Measurements from ENCODE around the gene UTRN.

DNA sequence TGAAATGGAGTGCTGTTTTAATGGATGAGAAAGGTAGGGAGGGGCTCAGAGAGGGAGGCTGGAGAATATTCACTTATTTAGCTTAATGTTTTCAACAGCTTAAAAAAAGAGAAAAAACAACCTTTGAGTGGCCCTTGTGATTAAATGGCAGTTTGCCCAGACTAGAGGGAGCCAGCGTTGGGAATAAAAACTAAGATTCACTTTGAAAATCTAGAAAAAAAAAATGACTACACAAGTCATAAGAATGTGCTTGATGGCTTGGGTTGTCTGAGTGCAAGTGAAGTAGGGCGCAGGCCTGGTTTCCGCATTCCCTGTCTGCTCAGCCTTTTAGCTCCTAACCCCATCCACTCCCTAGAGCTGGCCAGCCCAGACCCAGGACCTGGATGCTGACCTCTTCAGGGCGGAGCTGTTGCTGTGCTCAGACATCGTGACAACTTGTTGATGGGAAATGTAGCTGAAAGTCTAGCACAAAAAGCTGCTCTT lies 28.9 kb downstream of the UTRN start:
- TF ChIP-seq, protein P1, sequence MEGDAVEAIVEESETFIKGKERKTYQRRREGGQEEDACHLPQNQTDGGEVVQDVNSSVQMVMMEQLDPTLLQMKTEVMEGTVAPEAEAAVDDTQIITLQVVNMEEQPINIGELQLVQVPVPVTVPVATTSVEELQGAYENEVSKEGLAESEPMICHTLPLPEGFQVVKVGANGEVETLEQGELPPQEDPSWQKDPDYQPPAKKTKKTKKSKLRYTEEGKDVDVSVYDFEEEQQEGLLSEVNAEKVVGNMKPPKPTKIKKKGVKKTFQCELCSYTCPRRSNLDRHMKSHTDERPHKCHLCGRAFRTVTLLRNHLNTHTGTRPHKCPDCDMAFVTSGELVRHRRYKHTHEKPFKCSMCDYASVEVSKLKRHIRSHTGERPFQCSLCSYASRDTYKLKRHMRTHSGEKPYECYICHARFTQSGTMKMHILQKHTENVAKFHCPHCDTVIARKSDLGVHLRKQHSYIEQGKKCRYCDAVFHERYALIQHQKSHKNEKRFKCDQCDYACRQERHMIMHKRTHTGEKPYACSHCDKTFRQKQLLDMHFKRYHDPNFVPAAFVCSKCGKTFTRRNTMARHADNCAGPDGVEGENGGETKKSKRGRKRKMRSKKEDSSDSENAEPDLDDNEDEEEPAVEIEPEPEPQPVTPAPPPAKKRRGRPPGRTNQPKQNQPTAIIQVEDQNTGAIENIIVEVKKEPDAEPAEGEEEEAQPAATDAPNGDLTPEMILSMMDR (IDR thresholded peaks at IDR 0.05), result no peak
- TF ChIP-seq POLR2AphosphoS5 (IDR thresholded peaks at IDR 0.05) (peak in 1 of 3 donors; percentile 40), POLR2A (IDR thresholded peaks at IDR 0.05) (no peak)

Data from breast epithelium (tissue), 3 donors.